Mesothelial cell of epicardium (in vitro differentiated cells): Measurements from ENCODE around the gene BBS2. TPM values are rescaled to one million over a fixed set of nuclear protein-coding genes. Genes with fewer than 3 reads are reported as not detected.

Experiments
- DNase-seq, 2 experiments: peaks; one replicate each; pipeline ENCODE4 v3.0.0; 2021; ENCODE audit warnings: low spot score in 2 of 2; ENCODE audit not compliant: unreplicated experiment in 2 of 2
- H3K27ac Mint-ChIP-seq: 2 replicates; pipeline ENCODE4 v1.8.0; 2021; ENCODE audit warnings: mixed read lengths
- H3K27me3 Mint-ChIP-seq: 2 replicates; pipeline ENCODE4 v1.8.0; 2021; ENCODE audit warnings: low read depth, mixed read lengths
- H3K36me3 Mint-ChIP-seq: 2 replicates; pipeline ENCODE4 v1.8.0; 2021; ENCODE audit warnings: mixed read lengths
- H3K4me1 Mint-ChIP-seq: 2 replicates; pipeline ENCODE4 v1.8.0; 2021; ENCODE audit warnings: mixed read lengths
- H3K4me3 Mint-ChIP-seq: 2 replicates; pipeline ENCODE4 v1.8.0; 2021; ENCODE audit warnings: mild to moderate bottlenecking, moderate library complexity, mixed read lengths
- H3K9me3 Mint-ChIP-seq: 2 replicates; pipeline ENCODE4 v1.8.0; 2021; ENCODE audit warnings: mixed read lengths
- CTCF ChIP-seq: fragments of 200-600 bp; sonication (generic); IDR thresholded peaks from one replicate; pipeline ENCODE4 v1.5.0; 2021; ENCODE audit warnings: antibody characterized with exemption; ENCODE audit not compliant: unreplicated experiment
- total RNA-seq: library from RNA; stranded (reverse); gene quantifications from 3 replicates; pipeline ENCODE4 v1.2.1, GENCODE V29; 2021

BBS2 gene
- 58.2 to 63.1 TPM (median 60.8 TPM) in 3 replicates for total RNA-seq

- H3K27me3 Mint-ChIP-seq = no peaks in the 10 kb centered on the region
- H3K4me1 Mint-ChIP-seq = peaks cover 20% of the 10 kb centered on the region
- peak within 1 kb of the TSS; percentile 89 for H3K27ac Mint-ChIP-seq
- no peaks in the 10 kb centered on the region for H3K36me3 Mint-ChIP-seq
- peak; percentile 85 to 95 for DNase-seq
- no peaks in the 10 kb centered on the region for H3K9me3 Mint-ChIP-seq
- TF ChIP-seq CTCF = no peak
- peak within 1 kb of the TSS; percentile 79 for H3K4me3 Mint-ChIP-seq
Measured at GRCh38 chr16:56519459-56520250, at the start of gene BBS2. Gene BBS2, minus strand, starts transcription at chr16:56520024. Its CDS starts 162 bp downstream, at chr16:56519862.

DNA sequence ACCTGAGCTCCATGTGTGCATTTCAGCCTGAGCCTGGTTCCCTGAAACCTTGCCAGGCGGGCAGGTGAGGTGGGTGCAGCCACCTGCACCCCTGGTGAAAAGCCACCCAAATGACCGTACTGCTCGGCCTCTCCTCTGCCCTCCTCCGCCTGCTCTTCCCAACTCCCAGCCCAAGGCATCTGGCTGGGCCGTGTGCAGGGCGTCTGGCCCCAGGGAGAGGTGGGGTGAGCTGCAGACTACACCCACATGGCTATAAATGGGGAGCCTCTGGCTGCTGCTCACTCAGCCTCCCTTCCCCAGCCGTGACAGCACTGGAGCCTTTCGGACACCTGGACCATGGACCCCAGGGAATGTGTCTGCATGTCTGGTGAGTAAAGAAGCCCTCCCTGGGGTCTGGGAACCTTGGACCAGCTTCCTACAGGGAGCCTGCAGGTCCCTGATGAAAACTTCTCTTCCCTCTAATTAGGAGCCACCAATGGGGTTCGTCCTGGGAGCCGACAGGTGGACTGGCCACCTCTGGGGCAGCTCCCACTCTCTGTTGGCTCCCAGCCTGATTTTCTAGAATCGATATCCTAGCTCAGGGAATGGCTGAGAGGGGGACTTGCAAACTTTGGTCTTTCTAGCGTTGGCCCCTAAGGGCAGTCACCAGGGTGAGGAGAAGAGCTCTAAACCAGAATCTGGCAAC, 45.1 kb upstream of the BBS2 start, which contains the start of gene MT4:
TSS of gene MT4 (plus strand) at position 281 of the 685 bp plus-strand sequence. CDS start at position 337, 56 bp downstream.
- Mint-ChIP-seq H3K27ac (no peak within 1 kb of the TSS), H3K4me1 (no peaks in the 10 kb centered on the region), H3K27me3 (peaks cover 56% of the 10 kb centered on the region), H3K36me3 (no peaks in the 10 kb centered on the region), H3K4me3 (no peak within 1 kb of the TSS), H3K9me3 (no peaks in the 10 kb centered on the region)
- no peak for TF ChIP-seq CTCF
- no peak for DNase-seq

DNA sequence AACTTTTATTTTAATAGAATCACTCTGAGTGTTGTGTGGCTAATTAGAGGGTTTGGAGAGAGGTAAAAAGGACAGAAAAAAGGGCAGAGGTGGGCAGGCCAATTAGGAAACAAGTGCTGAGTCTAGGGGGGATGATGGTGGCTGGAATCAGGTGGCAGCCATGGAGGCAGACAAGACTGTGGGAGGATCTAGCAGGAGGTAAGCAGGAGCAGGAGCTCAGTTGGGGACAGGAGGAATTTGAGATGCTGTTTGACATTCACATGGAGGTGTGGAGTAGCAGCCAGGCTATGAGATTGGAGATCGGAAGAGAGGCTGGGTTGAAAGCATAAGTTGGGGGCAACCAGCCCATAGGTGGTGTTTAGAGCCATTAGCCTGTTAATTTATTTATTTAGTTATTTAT, 41.3 kb upstream of the BBS2 start:
- Mint-ChIP-seq H3K9me3 (no peaks in the 10 kb centered on the region), H3K36me3 (no peaks in the 10 kb centered on the region), H3K4me1 (no peaks in the 10 kb centered on the region), H3K27me3 (peaks cover 68% of the 10 kb centered on the region), H3K27ac (no peak overlapping the region), H3K4me3 (no peak overlapping the region)
- no peak for TF ChIP-seq CTCF
- no peak for DNase-seq

DNA sequence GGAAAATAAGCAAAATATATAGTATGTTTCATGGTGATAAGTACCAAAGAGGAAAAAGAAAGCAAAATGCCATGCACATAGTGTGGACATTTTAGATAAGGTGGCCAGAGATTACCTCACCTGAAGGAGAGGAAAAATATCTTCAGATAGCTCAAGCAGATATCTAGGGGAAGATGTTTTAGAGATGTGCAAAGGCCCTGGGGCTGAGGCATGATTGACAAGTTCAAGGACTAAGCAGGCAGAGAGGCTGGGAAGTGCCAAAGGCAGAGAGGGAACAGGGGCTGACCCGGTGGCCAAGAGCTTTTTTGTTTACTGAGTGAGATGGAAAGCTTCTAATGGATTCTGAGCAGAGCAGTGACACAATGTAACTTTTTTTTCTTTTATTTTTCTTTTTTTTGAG, 40.6 kb upstream of the BBS2 start:
- Mint-ChIP-seq H3K9me3 (no peaks in the 10 kb centered on the region), H3K4me1 (no peaks in the 10 kb centered on the region), H3K36me3 (no peaks in the 10 kb centered on the region), H3K4me3 (no peak overlapping the region), H3K27ac (no peak overlapping the region), H3K27me3 (peaks cover 68% of the 10 kb centered on the region)
- no peak for DNase-seq
- TF ChIP-seq CTCF = no peak

GRCh38 chr16:56559109-56559508, 39.3 kb upstream of the BBS2 start:
- Mint-ChIP-seq H3K4me3 (no peak overlapping the region), H3K27ac (no peak overlapping the region), H3K36me3 (no peaks in the 10 kb centered on the region), H3K9me3 (no peaks in the 10 kb centered on the region), H3K4me1 (no peaks in the 10 kb centered on the region), H3K27me3 (peaks cover 67% of the 10 kb centered on the region)
- DNase-seq = no peak
- no peak for TF ChIP-seq CTCF
